Esophagus muscularis mucosa (tissue), 4 donors: ENCODE measurements around the gene SIK1. TPM values are rescaled to one million over a fixed set of nuclear protein-coding genes. Genes with fewer than 3 reads are reported as not detected.

Experiments used
- DNase-seq: peaks from one replicate; pipeline ENCODE4 v3.0.0-alpha.2; 2017; ENCODE audit errors: extremely low spot score
- H3K27ac ChIP-seq, 4 donors: fragments of 200-600 bp; sonication (generic); replicated peaks in 1 of 4; 1 replicate in 3 of 4; 2 replicates in 1 of 4; pipeline ENCODE4 v1.5.1; 2016 to 2019; ENCODE audit warnings: mild to moderate bottlenecking in 1 of 4
- H3K27me3 ChIP-seq, 4 donors: fragments of 200-600 bp; sonication (generic); one replicate each; pipeline versions ENCODE4 v1.5.1 to v1.6.0; 2016 to 2019
- H3K36me3 ChIP-seq, 4 donors: fragments of 200-600 bp; sonication (generic); one replicate each; pipeline ENCODE4 v1.5.1; 2016 to 2019
- H3K4me1 ChIP-seq, 4 donors: fragments of 200-600 bp; sonication (generic); one replicate each; pipeline ENCODE4 v1.5.1; 2016 to 2019
- H3K4me3 ChIP-seq, 4 donors: fragments of 200-600 bp; sonication (generic); 1 replicate in 2 of 4; 2 replicates in 2 of 4; pipeline ENCODE4 v1.5.1; 2016 to 2019; ENCODE audit warnings: mild to moderate bottlenecking in 4 of 4, moderate library complexity in 1 of 4
- H3K9me3 ChIP-seq, 4 donors: fragments of 200-600 bp; sonication (generic); 1 replicate in 3 of 4; 2 replicates in 1 of 4; pipeline ENCODE4 v1.5.1; 2016 to 2019
- EP300 ChIP-seq: sonication (generic); formaldehyde crosslinking; IDR thresholded peaks from one replicate; pipeline ENCODE4 v1.6.1; 2017; ENCODE audit warnings: antibody characterized with exemption
- POLR2A ChIP-seq: fragments of 450-650 bp; IDR thresholded peaks from one replicate; pipeline ENCODE4 v1.6.1; 2017; ENCODE audit warnings: antibody characterized with exemption, moderate library complexity, mild to moderate bottlenecking, low read depth
- POLR2AphosphoS5 ChIP-seq, 2 donors: sonication (generic); formaldehyde crosslinking; IDR thresholded peaks; one replicate each; pipeline ENCODE4 v1.6.1; 2017; ENCODE audit warnings: antibody characterized with exemption in 2 of 2
- WGBS: methylation state at CpG from one replicate; pipeline ENCODE4 v1.1.5; 2018; 5-methylcytosine and 5-hydroxymethylcytosine counted together
- intact Hi-C: fragments of 100-400 bp; cut with DNase I; formaldehyde crosslinking; loops from one replicate; pipeline ENCODE4 v1.15.1; 2023
- total RNA-seq, 4 donors: library from RNA; depleted of rRNA; stranded (reverse); fragments of >200 nt; gene quantifications; one replicate each; pipeline versions ENCODE4 v1.1.0 to v1.2.1, GENCODE V29; 2016
- TF ChIP-seq, protein P1 (sequence below), 3 experiments: fragments of 200-600 bp in 2 of 3; fragments of 450-650 bp in 1 of 3; sonication (generic) in 2 of 3; IDR thresholded peaks; one replicate each; pipeline ENCODE4 v1.5.1; 2017 to 2019; ENCODE audit warnings: antibody characterized with exemption in 3 of 3, mild to moderate bottlenecking in 2 of 3, moderate library complexity in 1 of 3

The SIK1 gene
- total RNA-seq, 4 donors from 2014 or later: 3.2 to 11.5 (median 4.3) TPM

DNA sequence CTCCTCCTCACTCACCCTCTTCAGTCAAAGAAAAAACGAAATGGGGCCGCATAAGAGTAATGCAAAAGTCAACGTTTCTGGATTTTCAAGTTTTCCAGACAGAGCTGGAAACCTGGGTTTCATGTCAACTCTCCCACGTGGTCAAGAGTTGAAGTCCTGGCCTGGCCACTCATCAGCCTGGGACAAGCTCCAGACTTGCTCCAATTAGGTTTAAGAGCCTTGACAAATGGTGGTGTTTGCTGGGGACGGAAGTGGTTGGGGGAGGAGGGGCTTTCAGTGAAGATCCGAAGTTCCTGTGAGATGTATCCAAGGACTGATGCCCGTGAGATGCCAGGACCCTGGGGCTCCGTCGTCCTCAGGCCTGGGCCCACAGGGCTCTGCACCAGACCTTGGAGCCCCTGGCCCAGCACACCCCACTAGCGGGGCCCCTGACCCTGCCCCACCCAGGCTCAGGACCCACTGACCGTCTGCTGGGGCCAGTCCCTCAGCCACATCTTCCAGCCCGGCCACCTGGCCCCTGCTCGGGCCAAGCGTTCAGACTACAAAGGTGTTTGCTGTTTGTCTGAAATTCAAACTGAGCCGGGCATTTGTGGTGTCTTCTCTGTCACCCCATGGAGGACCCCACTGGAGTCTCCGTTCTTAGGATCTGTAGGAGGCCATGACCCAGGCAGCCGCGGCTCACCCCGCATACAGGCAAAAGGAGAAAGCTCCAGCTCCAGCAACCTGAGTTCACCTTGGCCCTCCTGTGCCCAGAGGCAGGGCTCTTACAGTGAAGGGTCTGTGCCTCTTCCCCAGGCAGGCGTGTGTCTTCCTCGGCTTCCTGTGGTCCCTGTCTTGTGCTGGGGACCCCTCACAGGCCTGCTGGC, 53.3 kb downstream of the SIK1 start:
- DNase-seq: no peak
- intact Hi-C loops: no loop called here
- no peak overlapping the region for H3K4me3 ChIP-seq
- WGBS: 89% methylated on average over 15 of the region's 21 CpGs
- no peak overlapping the region for H3K27ac ChIP-seq
- no peaks in the 10 kb centered on the region for H3K36me3 ChIP-seq
- TF ChIP-seq, protein P1, sequence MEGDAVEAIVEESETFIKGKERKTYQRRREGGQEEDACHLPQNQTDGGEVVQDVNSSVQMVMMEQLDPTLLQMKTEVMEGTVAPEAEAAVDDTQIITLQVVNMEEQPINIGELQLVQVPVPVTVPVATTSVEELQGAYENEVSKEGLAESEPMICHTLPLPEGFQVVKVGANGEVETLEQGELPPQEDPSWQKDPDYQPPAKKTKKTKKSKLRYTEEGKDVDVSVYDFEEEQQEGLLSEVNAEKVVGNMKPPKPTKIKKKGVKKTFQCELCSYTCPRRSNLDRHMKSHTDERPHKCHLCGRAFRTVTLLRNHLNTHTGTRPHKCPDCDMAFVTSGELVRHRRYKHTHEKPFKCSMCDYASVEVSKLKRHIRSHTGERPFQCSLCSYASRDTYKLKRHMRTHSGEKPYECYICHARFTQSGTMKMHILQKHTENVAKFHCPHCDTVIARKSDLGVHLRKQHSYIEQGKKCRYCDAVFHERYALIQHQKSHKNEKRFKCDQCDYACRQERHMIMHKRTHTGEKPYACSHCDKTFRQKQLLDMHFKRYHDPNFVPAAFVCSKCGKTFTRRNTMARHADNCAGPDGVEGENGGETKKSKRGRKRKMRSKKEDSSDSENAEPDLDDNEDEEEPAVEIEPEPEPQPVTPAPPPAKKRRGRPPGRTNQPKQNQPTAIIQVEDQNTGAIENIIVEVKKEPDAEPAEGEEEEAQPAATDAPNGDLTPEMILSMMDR (IDR thresholded peaks at IDR 0.05): no peak
- TF ChIP-seq EP300 (no peak), POLR2A (no peak), POLR2AphosphoS5 (IDR thresholded peaks at IDR 0.05) (no peak)
- no peaks in the 10 kb centered on the region for H3K27me3 ChIP-seq
- peaks cover 0 to 11% (median 4%) of the 10 kb centered on the region in 4 donors for H3K4me1 ChIP-seq
- no peaks in the 10 kb centered on the region for H3K9me3 ChIP-seq

DNA sequence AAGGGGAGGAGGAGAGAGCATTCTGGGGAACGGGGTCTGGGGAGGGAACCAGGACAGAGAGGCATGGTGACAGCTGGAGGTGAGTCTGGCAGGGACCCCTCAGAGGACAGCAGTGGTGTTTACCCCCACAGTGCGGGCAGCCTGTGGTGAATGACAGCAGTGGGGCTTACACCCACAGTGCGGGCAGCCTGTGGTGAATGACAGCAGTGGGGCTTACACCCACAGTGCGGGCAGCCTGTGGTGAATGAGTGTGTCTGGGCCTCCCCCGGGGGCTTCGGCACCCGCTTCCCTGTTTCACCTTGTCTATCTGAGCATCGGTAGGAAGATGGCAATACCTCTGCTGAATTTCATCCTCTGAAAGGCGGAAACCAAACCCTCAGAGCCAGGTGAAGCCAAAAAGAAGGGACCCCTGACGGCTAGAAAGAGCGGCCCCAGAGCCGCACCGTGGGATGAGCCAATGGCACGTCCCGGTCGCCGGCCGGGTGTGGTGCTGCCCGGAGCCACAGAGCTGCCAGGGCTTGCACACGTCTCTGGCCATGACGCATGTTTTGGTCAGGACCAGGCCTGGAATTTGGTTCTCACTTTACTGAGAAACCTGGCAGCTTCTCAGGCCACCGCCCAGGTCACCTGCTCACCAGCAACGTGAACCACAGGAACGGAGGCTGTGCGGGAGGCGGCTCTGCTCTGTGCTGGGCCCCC, 54.1 kb downstream of the SIK1 start:
- WGBS: 80% methylated on average over 14 of the region's 26 CpGs
- H3K4me3 ChIP-seq: no peak overlapping the region
- intact Hi-C loops: no loop called here
- peaks cover 0 to 11% (median 4%) of the 10 kb centered on the region in 4 donors for H3K4me1 ChIP-seq
- no peaks in the 10 kb centered on the region for H3K36me3 ChIP-seq
- TF ChIP-seq POLR2A (no peak), EP300 (no peak), POLR2AphosphoS5 (IDR thresholded peaks at IDR 0.05) (no peak)
- TF ChIP-seq, protein P1 (IDR thresholded peaks at IDR 0.05): no peak
- no peak overlapping the region for H3K27ac ChIP-seq
- DNase-seq: no peak
- no peaks in the 10 kb centered on the region for H3K27me3 ChIP-seq
- H3K9me3 ChIP-seq: no peaks in the 10 kb centered on the region

DNA sequence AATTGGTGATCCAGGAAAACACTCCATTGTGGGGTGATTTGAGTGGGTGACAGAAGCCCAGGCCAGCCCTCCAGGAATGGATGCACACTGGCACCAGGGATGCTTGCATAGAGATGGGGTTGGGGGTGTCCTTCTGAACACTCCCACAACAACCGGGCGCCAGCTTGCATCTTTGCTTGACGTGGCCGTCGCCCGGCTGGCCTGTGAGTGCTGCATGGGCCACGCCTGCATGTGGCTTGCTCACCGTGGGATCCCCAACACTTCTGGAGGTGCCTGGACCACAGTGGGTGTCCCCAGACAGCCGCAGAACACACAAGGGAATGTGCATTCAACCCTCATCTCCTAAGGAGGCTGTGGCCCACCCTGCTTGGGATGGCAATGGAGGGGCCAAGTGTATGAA, 55.1 kb downstream of the SIK1 start:
- Histone ChIP-seq H3K9me3 (no peaks in the 10 kb centered on the region), H3K4me3 (no peak overlapping the region), H3K27me3 (peaks cover 0 to 5% (median 0%) of the 10 kb centered on the region in 4 donors), H3K27ac (no peak overlapping the region), H3K36me3 (no peaks in the 10 kb centered on the region), H3K4me1 (peaks cover 0 to 11% (median 4%) of the 10 kb centered on the region in 4 donors)
- WGBS: 100% methylated on average over 4 of the region's 9 CpGs
- no peak for DNase-seq
- intact Hi-C loops: no loop called here
- TF ChIP-seq, protein P1 (IDR thresholded peaks at IDR 0.05): no peak
- TF ChIP-seq POLR2AphosphoS5 (IDR thresholded peaks at IDR 0.05): no peak
- no peak for TF ChIP-seq POLR2A
- no peak for TF ChIP-seq EP300

DNA sequence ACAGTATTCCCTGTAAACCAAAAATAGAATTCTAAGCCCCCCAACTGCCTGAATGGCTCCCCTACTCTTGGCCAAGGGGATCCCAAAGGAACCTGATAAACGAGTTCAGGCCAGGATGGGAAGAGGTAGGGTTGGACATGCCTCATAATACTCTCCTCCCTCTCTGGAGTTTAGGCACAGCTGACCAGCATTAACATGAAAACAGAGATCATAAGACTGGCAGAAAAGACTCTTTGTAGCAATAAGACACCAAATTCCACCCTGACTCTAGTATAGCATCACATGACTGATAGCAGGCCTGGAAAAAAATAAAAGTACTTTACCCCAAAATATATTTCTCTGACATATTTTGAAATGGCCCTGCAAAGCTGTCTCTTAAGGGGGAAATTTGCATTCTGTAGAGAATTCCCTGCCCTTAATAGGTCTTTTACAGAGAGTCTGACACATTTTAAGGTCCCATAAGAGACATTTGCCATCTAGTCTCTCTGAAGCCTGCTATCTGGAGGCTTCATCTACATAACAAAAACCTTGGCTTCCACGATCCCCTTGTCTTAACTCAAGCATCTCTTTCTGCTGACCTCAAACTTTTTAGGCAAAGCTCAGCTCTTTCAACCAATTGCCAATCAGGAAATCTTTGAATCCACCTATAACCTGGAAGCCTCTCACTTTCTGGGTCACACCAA, 55.9 kb downstream of the SIK1 start:
- Histone ChIP-seq H3K27me3 (peaks cover 0 to 5% (median 0%) of the 10 kb centered on the region in 4 donors), H3K4me1 (peaks cover 0 to 11% (median 4%) of the 10 kb centered on the region in 4 donors), H3K27ac (no peak overlapping the region), H3K36me3 (no peaks in the 10 kb centered on the region), H3K9me3 (no peaks in the 10 kb centered on the region), H3K4me3 (no peak overlapping the region)
- WGBS: 84% methylated on average over 2 of the region's 2 CpGs
- TF ChIP-seq, protein P1 (IDR thresholded peaks at IDR 0.05): no peak
- TF ChIP-seq POLR2AphosphoS5 (IDR thresholded peaks at IDR 0.05): no peak
- TF ChIP-seq EP300: no peak
- TF ChIP-seq POLR2A: no peak
- intact Hi-C loops: no loop called here
- no peak for DNase-seq
